ENCODE results near the gene ERAS.
"Not testable (repeated sequence)": the region's sequence is repeated elsewhere in the genome, so short reads cannot be mapped to it uniquely, and the experiment has no call there.

Gene ERAS

GRCh38 chrX:48854898-48855297 lies 28.6 kb downstream of the ERAS start:
- DNase-seq (ENCODE audit: low read depth in 1 of 2, low spot score in 1 of 2), result peak in 1 of 2 experiments; percentile 65
- TF ChIP-seq JUND (IDR thresholded peaks at IDR 0.05; ENCODE audit: low read depth), result no peak
- in situ Hi-C loops (cut with HindIII; ENCODE audit: low pct_unique_long_range_greater_than_20kb, low sequenced_read_pairs), result no loop called here

GRCh38 chrX:48864210-48864609 lies 37.9 kb downstream of the ERAS start:
- TF ChIP-seq JUND (IDR thresholded peaks at IDR 0.05; ENCODE audit: low read depth), result no peak
- DNase-seq (ENCODE audit: low read depth in 1 of 2, low spot score in 1 of 2), result no peak

GRCh38 chrX:48872017-48872416 lies 45.7 kb downstream of the ERAS start:
- DNase-seq (ENCODE audit: low read depth in 1 of 2, low spot score in 1 of 2); in situ Hi-C loops (cut with HindIII; ENCODE audit: low pct_unique_long_range_greater_than_20kb, low sequenced_read_pairs): not testable (repeated sequence)

More at GRCh38 chrX:48864210-48864609, 37.9 kb downstream of the ERAS start:
- in situ Hi-C loops (cut with HindIII; ENCODE audit: low pct_unique_long_range_greater_than_20kb, low sequenced_read_pairs), result no loop called here

GRCh38 chrX:48876944-48877343 lies 50.6 kb downstream of the ERAS start:
- DNase-seq (ENCODE audit: low read depth in 1 of 2, low spot score in 1 of 2); in situ Hi-C loops (cut with HindIII; ENCODE audit: low pct_unique_long_range_greater_than_20kb, low sequenced_read_pairs): not testable (repeated sequence)
